Fibroblast of gingiva (primary cell): ENCODE measurements around the gene DBN1.

Experiments
- DNase-seq: peaks from one replicate; pipeline ENCODE4 v3.0.0-alpha.2; 2011; ENCODE audit warnings: low read depth

The DBN1 gene

DNA sequence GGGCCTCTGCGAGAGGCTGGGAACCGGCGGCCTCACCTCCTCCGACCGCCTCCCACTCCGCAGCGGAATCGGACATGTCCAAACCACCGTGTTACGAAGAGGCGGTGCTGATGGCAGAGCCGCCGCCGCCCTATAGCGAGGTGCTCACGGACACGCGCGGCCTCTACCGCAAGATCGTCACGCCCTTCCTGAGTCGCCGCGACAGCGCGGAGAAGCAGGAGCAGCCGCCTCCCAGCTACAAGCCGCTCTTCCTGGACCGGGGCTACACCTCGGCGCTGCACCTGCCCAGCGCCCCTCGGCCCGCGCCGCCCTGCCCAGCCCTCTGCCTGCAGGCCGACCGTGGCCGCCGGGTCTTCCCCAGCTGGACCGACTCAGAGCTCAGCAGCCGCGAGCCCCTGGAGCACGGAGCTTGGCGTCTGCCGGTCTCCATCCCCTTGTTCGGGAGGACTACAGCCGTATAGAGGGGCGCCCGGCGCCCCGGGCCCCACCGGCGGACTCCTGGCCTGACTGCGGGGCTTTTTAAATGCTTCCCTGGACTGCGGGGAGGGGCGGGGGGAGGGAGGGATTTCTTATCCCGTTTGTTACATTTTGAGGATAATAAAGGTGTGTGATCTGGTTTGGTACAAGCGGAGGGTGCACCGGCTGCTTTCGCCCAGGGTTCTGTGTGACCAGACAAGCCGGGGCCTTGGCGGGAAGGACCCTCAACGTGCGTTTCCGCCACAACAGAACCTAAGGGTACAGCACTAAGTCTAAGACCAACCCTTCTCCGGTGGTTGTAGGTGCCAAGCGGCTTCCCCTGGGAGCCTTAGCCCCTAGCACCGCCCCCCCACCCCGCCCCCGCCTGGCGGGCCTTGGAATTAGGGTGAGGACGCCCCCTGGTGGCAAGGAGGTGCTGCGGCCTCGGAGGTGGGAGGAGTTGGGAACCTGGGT lies 17.5 kb downstream of the DBN1 start:
- DNase-seq, result peak; percentile 81

DNA sequence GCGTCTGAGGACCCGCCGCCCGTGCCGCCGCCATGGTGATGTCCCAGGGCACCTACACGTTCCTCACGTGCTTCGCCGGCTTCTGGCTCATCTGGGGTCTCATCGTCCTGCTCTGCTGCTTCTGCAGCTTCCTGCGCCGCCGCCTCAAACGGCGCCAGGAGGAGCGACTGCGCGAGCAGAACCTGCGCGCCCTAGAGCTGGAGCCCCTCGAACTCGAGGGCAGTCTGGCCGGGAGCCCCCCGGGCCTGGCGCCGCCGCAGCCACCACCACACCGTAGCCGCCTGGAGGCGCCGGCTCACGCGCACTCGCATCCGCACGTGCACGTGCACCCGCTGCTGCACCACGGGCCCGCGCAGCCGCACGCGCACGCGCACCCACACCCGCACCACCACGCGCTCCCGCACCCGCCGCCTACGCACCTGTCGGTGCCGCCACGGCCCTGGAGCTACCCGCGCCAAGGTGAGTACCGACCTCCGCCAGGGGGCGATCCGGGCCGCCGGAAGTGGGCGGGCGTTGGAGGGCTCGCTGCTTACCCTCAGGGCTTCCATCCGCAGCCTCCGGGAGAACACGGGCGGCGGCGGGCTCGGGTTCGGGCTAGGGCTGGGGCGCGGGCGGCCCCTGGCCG lies 18.3 kb downstream of the DBN1 start:
- DNase-seq, result peak; percentile 37

DNA sequence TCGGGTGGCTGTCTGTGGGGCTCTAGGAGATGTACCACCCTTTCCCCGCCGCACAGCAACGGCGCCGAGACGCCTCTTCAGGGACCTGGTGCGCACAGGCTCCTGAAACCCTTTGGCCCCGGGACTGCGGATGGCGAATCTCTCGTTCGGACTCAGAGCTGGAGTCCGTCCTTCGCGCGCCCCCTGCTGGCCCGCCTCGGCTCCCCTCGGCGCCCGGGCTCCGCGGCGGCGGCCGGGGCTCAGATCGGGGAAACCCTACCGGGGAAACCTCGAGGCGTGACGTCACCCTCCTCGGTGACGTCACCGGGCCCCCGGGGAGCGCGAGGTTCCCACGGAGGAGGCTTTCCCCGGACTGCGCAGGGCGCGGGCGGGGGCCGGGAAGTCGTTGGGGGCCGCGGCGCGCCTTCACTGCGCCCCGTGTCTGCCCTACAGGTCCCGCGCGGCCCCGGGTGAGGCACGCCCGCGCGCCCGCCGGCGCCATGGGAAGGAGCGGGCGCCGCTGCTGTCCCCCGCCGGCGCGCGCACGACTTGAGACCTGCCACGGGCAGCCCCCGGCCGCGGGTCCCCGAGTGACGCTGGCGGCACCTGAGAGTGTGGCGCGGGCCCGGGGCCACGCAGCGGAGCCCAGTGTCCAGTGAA lies 18.9 kb downstream of the DBN1 start:
- peak; percentile 79 for DNase-seq

DNA sequence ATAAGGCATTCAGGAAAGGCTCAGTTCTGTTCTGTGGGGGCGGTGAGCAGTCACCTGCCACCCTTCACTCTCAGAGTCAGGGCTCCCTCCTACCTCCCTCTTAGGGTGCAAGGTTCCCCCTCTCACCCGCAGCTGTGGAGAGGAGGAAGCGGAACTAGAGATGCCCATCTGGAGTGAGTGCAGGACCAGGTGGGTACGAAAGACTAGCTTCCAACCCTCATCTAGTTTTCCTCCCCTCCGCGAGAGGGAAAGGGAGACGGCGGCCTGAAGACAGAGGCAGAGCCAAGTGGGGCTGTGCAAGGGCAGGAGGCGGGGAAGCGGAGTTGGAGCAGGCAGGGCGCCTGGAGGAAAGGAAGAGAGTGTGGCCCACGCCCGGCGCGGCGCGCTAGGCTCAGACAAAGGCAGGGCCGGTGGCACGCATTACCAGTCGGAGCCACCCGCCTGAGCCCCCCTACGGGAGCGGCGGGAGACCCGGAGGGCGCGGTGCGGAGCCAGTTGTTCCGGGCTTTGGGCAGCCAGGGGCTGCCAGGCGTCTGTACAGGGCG lies 19.5 kb downstream of the DBN1 start:
- DNase-seq, result no peak

DNA sequence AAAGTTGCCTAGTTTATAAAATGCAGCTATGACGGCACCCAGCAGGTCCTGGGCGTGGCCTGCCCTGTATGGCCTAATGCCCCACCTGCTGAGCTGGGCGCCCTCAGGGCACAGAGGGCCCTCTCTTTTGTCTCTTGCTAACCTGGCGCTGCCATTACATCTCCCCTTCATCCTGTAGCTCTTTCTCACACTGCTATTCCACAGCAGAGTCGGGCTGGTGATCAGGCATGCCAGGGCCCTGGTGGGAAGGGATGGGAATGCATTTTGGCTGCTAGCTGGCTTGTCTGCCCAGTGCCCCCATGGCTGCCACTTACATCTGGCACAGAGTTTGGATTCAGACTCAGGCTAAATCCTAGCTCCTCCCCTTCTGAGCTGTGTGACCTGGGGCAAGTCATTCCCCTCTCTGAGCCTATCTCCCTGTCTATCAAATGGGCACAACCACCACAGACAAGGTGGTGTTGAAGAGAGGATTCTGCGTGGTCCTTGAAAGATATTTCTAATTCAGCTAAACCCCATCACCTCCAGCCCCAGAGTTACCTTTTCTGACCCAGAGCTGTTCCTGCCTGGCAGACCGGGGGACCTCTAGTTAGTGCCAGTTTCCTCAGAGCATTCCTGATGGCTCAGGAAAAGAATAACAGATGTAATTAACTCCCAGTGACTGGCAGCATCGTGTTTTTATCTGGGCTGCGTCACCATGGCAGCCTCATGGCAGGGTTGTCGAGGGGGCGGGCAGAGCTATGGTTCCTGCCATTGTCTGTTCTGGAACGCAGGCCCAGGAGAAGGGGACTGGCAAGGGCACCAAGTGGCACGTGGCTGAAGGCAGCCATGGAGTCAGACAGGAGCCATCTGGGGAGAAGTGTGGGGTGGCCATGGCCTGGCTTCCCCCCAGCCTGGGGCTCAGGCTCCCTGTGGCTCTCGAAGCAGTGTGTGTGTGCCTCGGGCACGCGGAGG lies 20.5 kb downstream of the DBN1 start:
- DNase-seq, result no peak

DNA sequence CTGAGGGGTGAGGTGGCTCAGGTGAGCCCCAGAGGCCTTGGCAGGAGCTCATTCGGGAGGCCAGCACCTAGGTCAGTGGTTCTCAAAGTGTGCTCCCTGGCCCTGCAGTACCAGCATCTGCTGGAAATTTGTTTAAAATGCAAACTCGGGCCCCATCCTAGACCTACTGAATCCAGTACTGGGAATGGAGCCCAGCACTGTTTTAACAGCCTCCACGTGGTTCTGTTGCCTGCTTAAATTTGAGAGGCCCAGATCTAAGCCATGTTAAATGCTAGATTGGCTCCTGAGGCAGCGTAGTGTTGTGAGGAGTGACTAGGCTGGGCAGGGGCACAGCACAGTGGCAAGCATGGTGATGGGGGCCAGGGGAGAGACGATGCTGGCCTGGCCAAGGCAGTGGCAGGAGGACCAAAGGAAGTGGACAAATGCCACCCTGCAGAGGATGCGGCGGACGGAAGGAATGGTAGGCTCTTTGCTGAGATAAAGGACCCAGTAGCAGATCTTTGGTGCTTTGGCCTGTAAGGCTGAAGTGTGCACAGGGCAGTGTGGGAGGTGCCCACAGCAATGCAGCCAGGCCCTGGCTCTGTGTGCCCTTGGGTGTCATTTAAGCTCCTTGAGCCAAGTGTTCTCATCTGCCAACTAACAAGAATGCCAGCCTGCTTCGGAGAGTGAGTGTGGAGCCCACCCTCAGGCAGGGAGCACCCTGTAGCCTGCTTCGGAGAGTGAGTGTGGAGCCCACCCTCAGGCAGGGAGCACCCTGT lies 22.6 kb downstream of the DBN1 start:
- DNase-seq, result no peak

DNA sequence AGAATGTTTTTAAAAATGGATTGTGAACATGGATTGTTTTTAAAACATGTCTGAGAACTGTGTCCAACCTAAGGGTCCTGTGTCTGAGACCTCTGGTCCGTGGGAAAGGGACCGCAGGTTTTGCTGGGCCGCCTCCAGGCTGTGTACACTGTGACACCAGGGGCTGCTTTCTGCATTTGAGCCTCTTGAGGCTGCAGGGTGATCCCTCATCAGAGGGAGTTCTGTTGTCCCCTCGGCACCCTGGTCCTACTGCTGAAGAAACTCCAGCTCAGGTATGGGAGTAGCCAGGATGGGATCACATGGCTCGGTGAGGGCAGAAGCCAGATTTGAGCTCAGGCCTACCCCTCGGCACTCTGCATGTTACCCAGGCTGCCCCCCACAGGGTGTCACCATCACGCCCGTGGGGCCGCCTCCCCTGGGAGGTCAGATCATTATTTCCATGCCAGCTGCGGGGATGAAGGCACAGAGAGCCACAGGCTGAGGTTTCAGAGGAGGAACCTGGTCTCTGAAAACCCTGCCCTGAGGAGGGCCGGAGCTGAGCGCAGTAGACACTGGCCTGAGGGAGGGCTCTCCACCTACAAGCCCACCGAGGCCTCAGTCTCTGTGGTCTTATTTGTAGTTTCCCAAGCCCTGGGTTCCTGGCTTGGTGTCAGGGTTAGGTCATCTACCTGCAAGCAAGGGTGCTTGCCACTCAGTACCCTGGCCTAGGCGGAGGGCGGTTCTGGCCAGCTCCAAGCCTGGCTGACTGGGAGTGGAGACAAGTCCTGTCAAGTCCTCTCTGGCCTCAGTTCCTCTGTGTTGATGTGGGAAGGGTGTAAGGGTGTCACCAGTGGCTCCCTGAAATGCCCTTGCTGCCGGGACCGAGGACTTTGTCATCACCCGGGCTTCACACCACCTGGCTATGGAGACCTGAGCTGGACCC lies 24.0 kb downstream of the DBN1 start:
- no peak for DNase-seq

DNA sequence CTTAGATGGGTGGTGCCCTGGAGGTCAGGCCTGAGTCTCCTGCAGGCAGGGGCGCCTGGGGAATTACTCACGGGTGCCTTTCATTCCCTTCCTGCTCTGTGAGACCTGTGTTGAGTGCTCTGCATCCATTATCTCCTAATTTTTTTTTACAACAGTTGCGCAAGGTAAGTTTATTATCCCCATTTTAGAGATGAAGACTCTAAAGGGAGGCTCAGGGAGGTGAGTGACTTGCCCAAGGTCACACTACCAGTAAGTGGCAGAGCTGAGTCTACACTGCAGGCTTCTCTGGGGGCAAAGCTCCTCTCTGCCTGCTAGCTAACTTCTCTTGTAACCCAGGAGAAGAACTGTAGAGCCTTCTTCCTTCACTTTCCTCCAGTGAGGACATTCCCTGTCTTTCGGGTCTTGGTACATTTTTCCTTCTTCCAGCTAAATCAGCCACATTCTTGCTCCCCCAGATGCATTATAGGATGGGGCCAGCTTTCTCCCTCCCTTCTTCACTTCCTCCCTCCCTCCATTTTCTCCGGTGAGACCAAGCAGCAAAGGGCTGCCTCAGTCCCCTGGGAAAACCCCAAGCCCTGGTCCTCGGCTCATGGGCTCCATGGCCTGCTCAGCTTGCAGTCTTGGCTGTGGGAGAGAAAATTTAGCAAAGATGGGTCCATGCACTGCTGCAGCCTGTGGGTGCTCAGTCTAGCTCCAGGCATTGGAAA lies 25.0 kb downstream of the DBN1 start:
- DNase-seq, result no peak

DNA sequence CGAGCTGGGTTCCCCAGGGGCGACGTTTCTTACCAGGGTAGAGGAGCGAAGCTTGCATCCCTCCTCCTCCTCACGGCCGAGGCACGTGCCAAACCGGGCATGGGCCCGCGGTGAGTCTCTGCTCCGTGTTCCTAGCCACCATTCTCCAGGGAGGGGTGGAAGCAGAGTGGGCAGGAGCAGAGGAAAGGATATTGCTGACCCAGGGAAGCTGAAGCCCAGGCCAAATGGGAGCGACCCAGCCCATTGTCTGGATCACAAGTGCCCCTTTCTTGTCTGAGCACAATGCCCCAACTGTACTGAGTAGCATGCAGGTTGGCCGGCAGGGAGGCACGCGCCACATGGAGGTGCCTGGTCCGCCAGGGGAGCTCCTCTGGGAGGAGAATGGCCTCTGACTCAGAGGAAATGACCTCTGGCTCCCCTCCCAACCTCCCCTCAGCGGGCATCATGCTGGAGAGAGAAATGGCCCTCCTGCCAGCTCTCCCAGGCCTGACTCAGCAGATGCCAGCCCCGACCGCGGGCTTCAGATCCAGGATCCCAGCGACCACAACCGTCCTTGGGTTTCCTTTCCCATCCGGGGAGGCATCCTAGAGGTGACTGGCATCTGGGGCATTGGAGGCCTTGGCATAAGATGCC lies 25.7 kb downstream of the DBN1 start:
- peak; percentile 93 for DNase-seq

DNA sequence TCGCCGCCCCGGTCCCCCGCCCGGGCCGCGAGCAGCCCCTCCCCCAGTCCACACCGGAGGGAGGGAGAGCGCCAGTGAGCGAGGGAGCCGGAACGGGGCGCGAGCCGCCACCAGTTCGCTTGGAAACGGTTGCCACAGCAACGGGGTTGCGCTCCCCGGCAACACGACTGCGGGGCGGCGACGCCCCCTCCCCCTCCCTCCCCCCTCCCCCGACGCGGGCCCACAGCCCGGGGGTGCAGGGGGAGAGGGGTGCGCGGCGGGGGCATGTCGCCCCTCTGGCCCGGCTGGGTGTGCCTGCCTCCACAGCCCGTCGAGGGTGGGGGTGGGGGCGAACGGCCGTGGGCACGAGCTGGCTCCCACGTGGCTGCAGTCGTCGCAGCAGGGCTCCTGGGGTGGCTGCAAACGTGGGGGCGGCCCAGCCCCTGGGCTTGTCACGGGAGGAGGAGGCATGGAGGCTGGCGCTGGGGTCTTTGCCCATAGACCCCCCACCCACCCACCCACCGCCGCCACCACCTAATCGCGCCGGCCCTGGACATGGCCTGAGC lies 26.3 kb downstream of the DBN1 start:
- peak; percentile 52 for DNase-seq

DNA sequence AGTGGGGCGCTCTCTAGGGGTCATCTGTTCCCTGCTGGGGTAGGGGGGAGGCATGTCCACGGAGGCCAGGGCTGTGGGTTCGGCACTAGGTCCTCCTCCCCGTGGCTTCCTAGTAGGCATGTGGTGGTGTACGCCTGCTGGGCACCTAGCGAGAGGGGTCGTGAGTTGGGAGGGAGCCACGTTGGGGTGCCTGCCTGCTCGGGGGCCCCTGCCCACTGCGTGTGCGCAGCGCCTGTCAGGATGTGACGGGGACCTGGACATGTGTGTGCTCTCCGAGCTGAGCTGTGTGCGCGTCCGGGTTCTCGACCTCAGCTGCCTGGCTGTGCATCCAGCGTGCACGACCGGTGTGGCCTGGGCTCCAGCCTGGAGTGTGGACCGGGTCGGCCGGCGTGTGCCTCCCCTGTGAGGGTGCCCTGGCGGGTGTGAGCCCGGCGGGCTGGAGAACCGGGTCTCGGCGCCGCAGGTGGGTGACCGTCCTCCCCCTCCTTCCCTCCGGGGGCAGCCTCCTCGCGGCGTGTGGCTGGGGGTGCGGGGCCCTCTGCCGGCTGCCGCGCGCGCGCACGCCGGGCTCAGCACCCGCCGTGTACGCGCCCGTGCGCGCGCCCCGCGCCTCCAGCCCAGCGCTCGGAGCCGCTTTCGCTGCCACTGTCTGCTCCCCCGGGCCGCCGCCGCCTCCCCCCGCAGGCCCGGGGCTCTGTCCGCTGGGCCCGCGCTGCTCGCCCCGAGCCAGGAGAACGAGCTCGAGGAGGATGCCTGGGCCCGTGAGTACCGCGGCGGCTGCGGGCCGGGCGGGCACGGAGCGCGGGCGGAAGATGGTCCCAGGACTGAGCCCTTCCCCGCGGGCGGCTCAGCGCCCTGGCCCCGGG lies 27.0 kb downstream of the DBN1 start, which contains the start of gene PRR7:
Gene PRR7 (plus strand): TSS at position 615 of the 866 bp plus-strand sequence. CDS start 8,254 bp downstream, outside the sequence.
- DNase-seq, result peak; percentile 74

DNA sequence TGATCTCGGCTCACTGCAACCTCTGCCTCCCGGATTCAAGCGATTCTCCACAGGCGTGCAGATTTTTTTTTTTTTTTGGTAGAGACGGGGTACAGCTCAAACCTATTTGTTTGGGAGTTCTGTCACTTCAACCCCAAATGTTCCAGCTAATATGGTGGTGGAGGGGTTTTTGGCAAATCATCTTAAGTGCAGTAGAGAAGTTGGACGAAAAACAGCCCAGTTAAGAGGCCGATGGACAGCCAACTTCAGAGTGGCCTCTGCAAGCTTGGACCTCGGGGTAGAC lies 27.6 kb downstream of the DBN1 start:
- no peak for DNase-seq

DNA sequence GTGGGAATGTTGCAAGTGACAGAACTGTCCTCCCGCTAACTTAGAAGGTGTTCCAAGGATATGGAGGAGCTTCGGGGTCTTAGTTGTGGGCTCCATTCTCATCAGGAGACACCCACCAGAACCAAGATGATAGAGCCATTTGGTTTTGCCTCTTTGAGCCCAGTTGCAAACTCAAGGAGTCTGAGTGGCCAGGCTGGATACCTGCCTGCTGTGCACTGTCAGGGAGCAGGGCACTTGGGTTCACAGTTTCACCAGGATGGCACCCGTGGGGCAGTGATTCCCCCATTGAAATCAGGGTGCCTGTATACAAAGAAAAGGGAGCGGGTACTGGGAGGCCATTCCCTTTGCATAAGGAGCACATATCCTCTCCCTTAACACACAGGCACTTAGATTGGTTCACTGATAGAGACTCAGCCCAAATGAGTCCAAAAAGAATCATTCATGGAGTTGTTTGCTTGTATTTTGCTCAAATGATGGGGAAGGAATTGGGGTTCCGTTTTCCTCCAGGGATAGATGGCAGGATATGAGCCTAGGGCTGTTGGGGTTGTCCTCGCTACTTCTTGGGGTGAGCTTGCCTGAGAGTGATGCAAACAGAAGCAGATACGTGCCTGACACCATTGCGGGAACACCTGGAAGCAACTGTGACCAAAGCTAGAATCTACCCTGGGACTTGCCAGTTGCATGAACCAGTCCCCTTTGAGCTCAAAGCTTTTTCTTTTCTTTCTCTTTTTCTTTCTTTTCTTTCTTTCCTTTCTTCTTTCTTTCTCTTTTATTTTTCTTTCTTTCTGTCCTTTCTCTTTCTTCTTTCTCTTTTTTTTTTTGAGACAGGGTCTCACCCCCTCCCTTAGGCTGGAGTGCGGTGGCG lies 28.1 kb downstream of the DBN1 start:
- no peak for DNase-seq

DNA sequence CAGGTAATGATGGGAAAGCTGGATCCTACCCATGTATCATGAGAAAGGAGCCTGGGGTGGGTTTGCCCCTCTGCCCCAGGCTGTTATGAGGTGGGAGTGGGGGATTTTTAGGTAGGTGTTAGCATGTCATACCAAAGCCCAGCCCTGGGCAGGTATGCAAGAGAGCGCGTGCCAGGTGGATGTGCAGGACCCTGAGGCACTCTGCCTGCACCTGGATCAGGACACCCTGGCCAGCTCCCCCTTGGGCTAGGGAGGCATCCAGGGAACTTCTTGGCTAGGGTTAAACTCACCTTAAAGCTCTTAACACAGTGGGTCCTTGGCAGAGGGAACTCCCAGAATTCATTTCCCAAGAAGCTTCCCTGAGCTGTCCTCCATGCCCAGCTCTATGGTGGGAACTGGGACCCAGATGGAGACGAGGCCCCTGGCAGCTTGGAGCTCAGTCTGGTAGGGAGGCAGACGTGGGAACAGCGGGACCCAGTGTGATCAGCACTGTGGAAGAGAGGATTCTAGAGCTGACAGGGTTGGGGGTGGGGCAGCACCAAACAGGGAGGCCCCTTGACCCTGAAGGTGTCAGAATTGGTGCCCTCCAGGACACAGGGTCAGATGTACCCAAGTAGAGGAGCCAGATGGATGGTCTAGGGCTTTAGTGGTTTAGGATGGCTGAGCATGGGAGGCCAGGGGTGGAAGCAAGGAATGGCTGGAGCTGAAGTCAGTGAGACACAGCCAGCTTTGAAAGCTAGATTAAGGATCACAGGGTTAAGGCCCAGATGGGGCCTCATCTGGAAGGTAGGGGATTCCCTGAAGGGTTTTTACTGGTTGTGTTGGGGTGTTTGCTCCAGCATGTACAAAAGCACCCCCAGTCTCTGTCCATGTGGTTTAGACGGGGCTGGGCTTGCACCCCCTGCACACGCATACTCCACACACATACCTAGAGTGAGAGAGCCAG lies 29.1 kb downstream of the DBN1 start:
- no peak for DNase-seq
